Astrocyte (in vitro differentiated cells and primary cell): ENCODE results near the gene GRIN2A. TPM values are rescaled to one million over a fixed set of nuclear protein-coding genes. Genes with fewer than 3 reads are reported as not detected.

Experiments used
- DNase-seq: peaks from one replicate; pipeline ENCODE4 v3.0.0-alpha.2; 2010; ENCODE audit warnings: low read depth
- FAIRE-seq: peaks from 2 replicates; lab custom pipeline; 2011; peaks lifted over from hg19 to GRCh38; lab: Jason Lieb, UNC
- H2AFZ ChIP-seq: 2 replicates; pipeline ENCODE4 v1.6.0; 2012; ENCODE audit warnings: low read depth, low read length, inconsistent platforms
- H3K27ac ChIP-seq: 2 replicates; pipeline ENCODE4 v1.5.1; 2011; ENCODE audit warnings: low read depth, low read length, inconsistent platforms
- H3K27me3 ChIP-seq: 2 replicates; pipeline ENCODE4 v1.6.0; 2011; ENCODE audit warnings: low read length, inconsistent platforms; ENCODE audit not compliant: insufficient read depth
- H3K36me3 ChIP-seq: 2 replicates; pipeline ENCODE4 v1.5.1; 2011; ENCODE audit warnings: low read length, inconsistent platforms; ENCODE audit not compliant: insufficient read depth
- H3K4me1 ChIP-seq: 2 replicates; pipeline ENCODE4 v1.5.1; 2011; ENCODE audit warnings: low read length, inconsistent platforms; ENCODE audit not compliant: insufficient read depth
- H3K4me2 ChIP-seq: 2 replicates; pipeline ENCODE4 v1.6.0; 2012; ENCODE audit warnings: low read length, inconsistent platforms
- H3K4me3 ChIP-seq: 2 replicates; pipeline ENCODE4 v1.5.1; 2011; ENCODE audit warnings: low read depth, mild to moderate bottlenecking, low read length, inconsistent platforms; ENCODE audit not compliant: insufficient read depth
- H3K79me2 ChIP-seq: 2 replicates; pipeline ENCODE4 v1.6.0; 2012; ENCODE audit warnings: mild to moderate bottlenecking, low read length, inconsistent platforms; ENCODE audit not compliant: insufficient read depth
- H3K9ac ChIP-seq: 2 replicates; pipeline ENCODE4 v1.6.0; 2012; ENCODE audit warnings: mild to moderate bottlenecking, low read length, inconsistent platforms
- H3K9me3 ChIP-seq: 2 replicates; pipeline ENCODE4 v1.5.1; 2012; ENCODE audit warnings: low read depth, mild to moderate bottlenecking, low read length, inconsistent platforms; ENCODE audit not compliant: insufficient read depth
- H4K20me1 ChIP-seq: 2 replicates; pipeline ENCODE4 v1.6.0; 2012; ENCODE audit warnings: low read length, inconsistent platforms; ENCODE audit not compliant: insufficient read depth
- H3K27ac Mint-ChIP-seq: one replicate; pipeline ENCODE4 v1.8.0; 2021; ENCODE audit warnings: mild to moderate bottlenecking, mixed read lengths; ENCODE audit not compliant: unreplicated experiment
- H3K27me3 Mint-ChIP-seq: one replicate; pipeline ENCODE4 v1.8.0; 2021; ENCODE audit warnings: low read depth, mixed read lengths; ENCODE audit not compliant: unreplicated experiment
- H3K36me3 Mint-ChIP-seq: one replicate; pipeline ENCODE4 v1.8.0; 2021; ENCODE audit warnings: low read depth, mixed read lengths; ENCODE audit not compliant: unreplicated experiment
- H3K4me1 Mint-ChIP-seq: one replicate; pipeline ENCODE4 v1.8.0; 2021; ENCODE audit warnings: low read depth, mixed read lengths; ENCODE audit not compliant: unreplicated experiment
- H3K4me3 Mint-ChIP-seq: one replicate; pipeline ENCODE4 v1.8.0; 2021; ENCODE audit warnings: mild to moderate bottlenecking, moderate library complexity, mixed read lengths; ENCODE audit not compliant: unreplicated experiment
- H3K9me3 Mint-ChIP-seq: one replicate; pipeline ENCODE4 v1.8.0; 2021; ENCODE audit warnings: mild to moderate bottlenecking, mixed read lengths; ENCODE audit not compliant: unreplicated experiment
- CTCF ChIP-seq: IDR thresholded peaks from 2 replicates; pipeline ENCODE4 v1.5.1; 2011; ENCODE audit warnings: low read depth, mild to moderate bottlenecking, inconsistent platforms, low read length, moderate library complexity; ENCODE audit not compliant: insufficient read depth
- EZH2 ChIP-seq: IDR thresholded peaks from 2 replicates; pipeline ENCODE4 v1.6.1; 2012; ENCODE audit warnings: mild to moderate bottlenecking, low read length, inconsistent platforms; ENCODE audit not compliant: insufficient read depth
- total RNA-seq: library from RNA; stranded (reverse); gene quantifications from 2 replicates; pipeline ENCODE4 v1.2.1, GENCODE V29; 2021

Gene GRIN2A
- total RNA-seq, 1 donor from 2014 or later = 0.68 TPM

- peaks cover 6% of the 10 kb centered on the region for H3K27me3 Mint-ChIP-seq
- H3K27ac Mint-ChIP-seq = no peak overlapping the region
- H3K4me1 Mint-ChIP-seq = peaks cover 6% of the 10 kb centered on the region
- Histone ChIP-seq H3K4me3 (no peak overlapping the region), H3K4me1 (peaks cover 6% of the 10 kb centered on the region), H3K4me2 (no peak overlapping the region), H3K27ac (no peak overlapping the region), H3K9me3 (no peaks in the 10 kb centered on the region), H4K20me1 (no peaks in the 10 kb centered on the region), H3K36me3 (no peaks in the 10 kb centered on the region), H3K9ac (no peak overlapping the region), H2AFZ (no peak overlapping the region), H3K27me3 (no peaks in the 10 kb centered on the region), H3K79me2 (no peaks in the 10 kb centered on the region)
- FAIRE-seq (no peak), DNase-seq (no peak)
- no peaks in the 10 kb centered on the region for H3K9me3 Mint-ChIP-seq
- no peaks in the 10 kb centered on the region for H3K36me3 Mint-ChIP-seq
- TF ChIP-seq EZH2 (no peak), CTCF (no peak)
- H3K4me3 Mint-ChIP-seq = no peak overlapping the region
Measured at GRCh38 chr16:9852003-9852402, 330.2 kb downstream of the GRIN2A start.

DNA sequence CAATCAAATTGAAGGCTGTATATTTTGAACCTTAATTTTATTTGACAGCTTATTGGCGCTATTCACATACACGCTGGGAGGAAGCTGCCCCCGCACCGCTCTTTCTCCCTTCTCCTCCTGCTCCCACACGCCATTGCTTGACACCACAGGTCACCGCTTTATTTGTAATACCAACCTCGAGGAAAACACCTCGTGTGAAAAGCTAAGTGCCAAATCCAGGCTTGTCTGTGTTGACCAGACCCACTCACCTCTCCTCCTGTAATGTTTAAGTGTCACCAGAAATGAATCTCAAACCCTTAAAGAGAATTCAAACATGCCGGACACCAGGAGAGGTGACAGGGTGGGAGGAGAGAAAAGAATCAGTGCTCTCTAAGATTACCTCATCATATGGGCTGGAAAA, 331.4 kb downstream of the GRIN2A start:
- peaks cover 18% of the 10 kb centered on the region for H3K4me1 ChIP-seq
- no peaks in the 10 kb centered on the region for H4K20me1 ChIP-seq
- Mint-ChIP-seq H3K4me1 (peaks cover 6% of the 10 kb centered on the region), H3K9me3 (no peaks in the 10 kb centered on the region), H3K27ac (no peak overlapping the region), H3K36me3 (no peaks in the 10 kb centered on the region), H3K27me3 (peaks cover 6% of the 10 kb centered on the region), H3K4me3 (no peak overlapping the region)
- no peaks in the 10 kb centered on the region for H3K9me3 ChIP-seq
- H3K4me2 ChIP-seq = no peak overlapping the region
- no peaks in the 10 kb centered on the region for H3K27me3 ChIP-seq
- no peaks in the 10 kb centered on the region for H3K79me2 ChIP-seq
- no peak overlapping the region for H2AFZ ChIP-seq
- H3K36me3 ChIP-seq = no peaks in the 10 kb centered on the region
- no peak overlapping the region for H3K27ac ChIP-seq
- no peak for TF ChIP-seq EZH2
- no peak for TF ChIP-seq CTCF
- H3K9ac ChIP-seq = no peak overlapping the region
- H3K4me3 ChIP-seq = no peak overlapping the region
- FAIRE-seq (no peak), DNase-seq (no peak)

- H2AFZ ChIP-seq = no peak overlapping the region
- no peak overlapping the region for H3K27ac Mint-ChIP-seq
- H3K9me3 ChIP-seq = no peaks in the 10 kb centered on the region
- H3K9ac ChIP-seq = no peak overlapping the region
- DNase-seq (no peak), FAIRE-seq (no peak)
- H3K4me2 ChIP-seq = no peak overlapping the region
- H3K9me3 Mint-ChIP-seq = no peaks in the 10 kb centered on the region
- no peaks in the 10 kb centered on the region for H3K36me3 Mint-ChIP-seq
- no peak overlapping the region for H3K4me3 Mint-ChIP-seq
- no peak overlapping the region for H3K27ac ChIP-seq
- peaks cover 8% of the 10 kb centered on the region for H3K4me1 Mint-ChIP-seq
- no peaks in the 10 kb centered on the region for H4K20me1 ChIP-seq
- H3K27me3 ChIP-seq = no peaks in the 10 kb centered on the region
- H3K36me3 ChIP-seq = no peaks in the 10 kb centered on the region
- peaks cover 27% of the 10 kb centered on the region for H3K4me1 ChIP-seq
- TF ChIP-seq CTCF (no peak), EZH2 (no peak)
- H3K79me2 ChIP-seq = no peaks in the 10 kb centered on the region
- no peak overlapping the region for H3K4me3 ChIP-seq
- peaks cover 6% of the 10 kb centered on the region for H3K27me3 Mint-ChIP-seq
Measured at GRCh38 chr16:9849697-9850245, 332.5 kb downstream of the GRIN2A start.
